ENCODE measurements around the gene RERE.
"Not testable (repeated sequence)": the region's sequence is repeated elsewhere in the genome, so short reads cannot be mapped to it uniquely, and the experiment has no call there.

Gene RERE

DNA sequence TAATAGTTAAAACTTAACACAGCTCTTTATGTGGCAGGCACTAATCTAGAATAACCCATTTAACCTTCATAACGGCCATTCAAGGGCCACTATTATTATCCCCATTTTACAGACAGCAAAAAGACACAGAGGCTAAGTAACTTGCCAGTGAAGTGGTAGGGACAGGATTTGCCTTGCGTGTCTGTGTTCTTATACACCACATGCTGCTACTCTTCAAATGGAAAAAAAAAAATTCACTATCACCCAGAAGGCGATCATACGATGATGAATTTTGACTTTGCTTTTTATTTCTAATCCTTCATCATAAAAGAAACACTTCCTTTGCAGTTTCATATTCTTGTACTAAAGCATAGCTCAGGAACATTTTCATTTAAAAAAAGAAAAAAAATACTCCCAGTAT, 65.5 kb downstream of the RERE start:
- DNase-seq (ENCODE audit: low read depth): no peak

- no peak for DNase-seq (ENCODE audit: low read depth)
Measured at GRCh38 chr1:8747879-8748825, 69.3 kb downstream of the RERE start.

- no peak for DNase-seq (ENCODE audit: low read depth)
Measured at GRCh38 chr1:8746554-8746953, 70.9 kb downstream of the RERE start.

GRCh38 chr1:8745749-8746390, 71.6 kb downstream of the RERE start:
- no peak for DNase-seq (ENCODE audit: low read depth)

DNA sequence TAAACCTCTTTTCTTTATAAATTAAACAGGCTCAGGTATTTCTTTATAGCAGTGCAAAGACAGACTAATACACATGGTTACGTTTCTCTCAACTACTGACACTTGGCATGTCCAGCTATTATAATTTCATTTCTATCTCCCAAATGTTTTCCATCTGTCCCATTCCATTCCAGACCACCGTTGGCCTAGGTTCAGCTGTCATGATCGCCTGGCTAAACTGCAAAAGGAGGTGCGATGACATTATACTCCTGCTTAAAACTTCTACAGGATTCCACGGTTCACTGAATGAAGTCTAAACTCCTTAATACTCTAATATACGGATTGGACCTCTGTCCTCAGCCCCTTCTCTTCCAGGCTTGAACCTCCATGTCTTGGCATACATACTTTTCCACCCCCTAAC, 72.1 kb downstream of the RERE start:
- no peak for DNase-seq (ENCODE audit: low read depth)

DNA sequence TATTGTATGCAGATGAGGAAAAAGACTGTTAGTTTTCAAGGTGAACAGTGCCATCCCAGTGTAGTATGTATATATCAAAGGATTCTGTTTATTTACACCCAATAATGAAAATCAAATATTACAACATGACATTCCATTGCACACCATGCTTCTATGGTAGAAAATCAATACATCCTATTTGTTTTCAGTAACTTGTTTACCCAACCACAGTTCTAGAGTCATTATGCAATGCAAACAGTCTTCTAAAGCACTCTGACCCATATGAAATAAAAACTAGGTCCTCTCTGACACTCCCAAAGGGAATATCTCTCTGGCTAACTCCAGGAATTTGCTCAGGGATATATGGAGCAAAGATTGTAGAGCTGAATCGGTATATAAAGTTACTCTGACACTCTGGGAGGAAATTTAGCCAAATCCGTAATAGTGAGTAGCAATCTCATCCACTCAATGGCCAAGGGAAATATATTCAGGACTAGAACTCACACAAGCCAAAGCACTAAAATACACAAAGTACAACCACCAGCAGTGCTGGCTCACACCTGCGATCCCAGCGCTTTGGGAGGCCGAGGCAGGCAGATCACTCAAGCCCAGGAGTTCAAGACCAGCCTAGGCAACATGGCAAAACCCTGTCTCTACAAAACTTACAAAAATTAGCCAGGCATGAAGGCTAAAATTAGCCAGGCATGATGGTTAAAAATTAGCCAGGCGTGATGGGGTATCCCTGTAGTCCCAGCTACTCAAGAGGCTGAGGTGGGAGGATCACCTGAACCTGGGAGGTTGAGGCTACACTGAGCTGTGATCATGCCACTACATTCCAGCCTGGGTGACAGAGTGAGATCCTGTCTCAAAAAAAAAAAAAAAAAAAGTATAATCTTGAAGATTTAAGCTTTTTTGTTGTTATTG, 75.2 kb downstream of the RERE start:
- no peak for DNase-seq (ENCODE audit: low read depth)

DNA sequence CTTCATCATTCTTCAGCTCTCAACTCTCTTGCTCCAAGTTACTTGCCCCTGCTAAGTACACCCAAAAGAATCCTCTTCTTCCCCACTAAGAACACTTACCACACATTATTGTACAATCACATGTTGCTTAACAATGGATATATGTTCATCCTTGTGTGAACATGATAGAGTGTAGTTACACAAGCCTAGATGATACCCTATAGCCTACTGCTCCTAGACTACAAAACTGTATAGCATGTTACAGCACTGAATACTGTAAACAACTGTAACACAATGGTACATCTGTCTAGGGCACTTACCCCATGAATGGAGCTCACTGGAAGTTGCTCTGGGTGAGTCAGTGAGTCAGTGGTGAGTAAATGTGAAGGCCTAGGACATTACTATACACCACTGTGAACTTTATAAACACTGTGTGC, 77.4 kb downstream of the RERE start:
- DNase-seq (ENCODE audit: low read depth): no peak

GRCh38 chr1:8739377-8739776, 78.1 kb downstream of the RERE start:
- DNase-seq (ENCODE audit: low read depth): no peak

GRCh38 chr1:8736927-8737326, 80.5 kb downstream of the RERE start:
- DNase-seq (ENCODE audit: low read depth): no peak

GRCh38 chr1:8733484-8733883, 84.0 kb downstream of the RERE start:
- no peak for DNase-seq (ENCODE audit: low read depth)

DNA sequence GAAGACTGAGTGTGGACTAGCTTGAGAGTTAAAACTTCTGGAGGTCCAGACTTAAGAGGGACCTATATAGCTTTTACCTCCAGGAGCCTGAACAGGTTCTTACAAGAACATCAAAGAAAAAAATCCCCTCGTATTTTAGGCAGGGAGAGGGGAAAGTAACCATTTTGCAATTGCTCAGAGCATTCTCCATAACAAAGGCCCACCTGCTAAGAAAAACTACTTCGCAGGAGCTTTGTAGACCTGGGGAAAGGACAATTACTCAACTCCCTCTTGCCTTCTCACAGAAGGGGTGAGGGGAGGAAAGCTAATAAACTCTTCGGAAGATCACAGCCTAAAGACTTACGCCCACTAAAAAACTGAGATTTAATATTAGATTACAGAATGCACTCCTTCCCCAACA, 86.3 kb downstream of the RERE start:
- DNase-seq (ENCODE audit: low read depth): no peak

DNA sequence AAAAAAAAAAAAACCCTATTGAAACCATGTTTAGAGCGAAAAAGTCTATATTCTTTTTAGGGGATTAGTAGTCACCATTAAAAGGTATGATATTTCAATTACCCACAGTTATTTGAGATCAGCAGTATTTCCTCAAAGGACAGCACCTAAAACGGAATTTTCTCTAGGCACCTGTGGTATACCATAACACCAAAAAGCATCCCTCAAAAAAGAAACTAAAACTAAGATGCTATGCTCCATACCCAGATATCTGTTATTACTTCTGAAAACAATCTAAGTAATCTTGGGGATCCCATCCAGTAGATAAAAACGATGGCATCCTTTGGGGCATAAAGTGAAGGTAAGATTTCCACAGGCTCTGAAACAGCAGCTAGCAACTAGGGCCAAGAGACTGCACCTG, 89.0 kb downstream of the RERE start:
- DNase-seq (ENCODE audit: low read depth): no peak

DNA sequence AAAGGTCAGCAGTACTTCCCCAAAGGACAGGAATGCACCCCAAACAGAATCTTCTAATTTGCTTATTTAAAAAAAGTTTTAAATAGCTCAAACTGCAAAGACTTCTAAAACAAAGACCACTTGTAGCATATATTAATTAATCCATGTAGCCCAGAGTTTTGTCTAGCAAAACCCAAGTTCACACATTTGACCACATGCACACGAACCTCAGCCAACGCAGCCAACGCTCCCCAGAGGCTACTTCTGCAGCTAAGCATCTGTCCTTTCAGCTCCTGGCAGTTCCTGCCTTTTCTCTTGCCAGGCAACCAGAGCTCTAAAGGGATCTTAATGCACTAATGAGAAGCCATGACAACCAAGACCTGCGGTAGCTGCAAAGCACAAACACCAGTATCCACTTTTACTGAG, 89.6 kb downstream of the RERE start:
- DNase-seq (ENCODE audit: low read depth): no peak

- DNase-seq (ENCODE audit: low read depth): not testable (repeated sequence)
Measured at GRCh38 chr1:8727316-8727715, 90.1 kb downstream of the RERE start.

DNA sequence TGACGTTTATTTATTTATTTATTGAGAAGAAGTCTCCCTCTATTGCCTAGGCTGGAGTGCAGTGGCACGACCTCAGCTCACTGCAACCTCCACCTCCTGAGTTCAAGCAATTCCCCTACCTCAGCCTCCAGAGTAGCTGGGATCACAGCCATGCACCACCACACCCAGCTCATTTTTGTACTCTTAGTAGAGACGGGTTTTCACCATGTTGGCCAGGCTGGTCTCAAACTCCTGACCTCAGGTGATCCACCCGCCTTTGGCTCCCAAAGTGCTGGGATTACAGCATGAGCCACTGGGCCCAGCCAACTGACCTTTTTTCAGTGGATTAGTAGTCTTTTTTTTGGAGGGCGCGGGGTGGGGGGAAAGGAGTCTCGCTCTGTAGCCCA, 90.6 kb downstream of the RERE start:
- DNase-seq (ENCODE audit: low read depth): not testable (repeated sequence)

GRCh38 chr1:8723010-8723409, 94.4 kb downstream of the RERE start:
- no peak for DNase-seq (ENCODE audit: low read depth)

DNA sequence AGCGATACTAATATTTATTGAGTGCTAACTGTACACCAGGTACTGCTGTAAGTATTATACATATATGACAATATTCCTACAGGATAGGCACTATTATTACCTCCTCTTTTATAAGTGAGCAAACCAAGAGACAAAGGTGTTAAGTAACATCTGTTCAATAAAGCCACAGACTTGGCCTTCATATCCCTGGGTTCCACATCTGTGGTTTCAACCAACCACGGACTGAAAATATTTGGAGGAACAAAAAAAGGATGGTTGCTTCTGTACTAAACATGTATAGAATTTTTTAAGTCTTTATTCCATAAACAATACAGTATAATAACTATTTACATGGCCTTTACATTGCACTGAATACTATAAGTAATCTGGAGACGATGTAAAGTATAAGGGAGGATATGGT, 95.1 kb downstream of the RERE start:
- no peak for DNase-seq (ENCODE audit: low read depth)

DNA sequence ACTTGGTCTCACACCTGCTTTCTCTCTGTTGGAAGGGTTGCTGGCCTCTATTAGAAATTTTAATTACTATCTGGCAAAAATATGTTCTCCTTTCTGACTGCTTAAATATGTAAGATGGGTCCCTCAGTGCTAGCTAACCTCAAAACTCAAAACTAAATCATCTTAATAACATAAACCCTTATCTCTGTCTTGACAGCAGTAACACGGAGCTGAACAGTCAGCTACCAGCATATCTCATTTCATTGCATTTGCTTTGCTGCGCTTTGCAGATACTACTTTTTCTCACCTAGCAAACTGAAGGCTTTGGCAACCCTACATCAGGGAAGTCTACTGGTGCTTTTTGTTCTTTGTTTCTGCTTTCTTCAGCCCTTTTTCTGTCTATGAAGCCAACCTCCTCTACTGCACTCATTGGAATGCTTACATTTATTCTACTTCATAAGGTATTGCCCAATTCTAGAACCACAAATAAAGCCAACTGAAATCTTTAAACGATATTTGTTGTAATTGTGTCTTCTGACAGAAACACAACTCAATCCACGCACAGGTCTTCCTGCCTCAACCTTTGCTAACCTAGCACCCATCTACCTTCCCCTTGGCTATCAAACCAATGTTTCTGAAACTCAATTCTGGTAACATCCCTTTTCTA, 95.6 kb downstream of the RERE start:
- no peak for DNase-seq (ENCODE audit: low read depth)

DNA sequence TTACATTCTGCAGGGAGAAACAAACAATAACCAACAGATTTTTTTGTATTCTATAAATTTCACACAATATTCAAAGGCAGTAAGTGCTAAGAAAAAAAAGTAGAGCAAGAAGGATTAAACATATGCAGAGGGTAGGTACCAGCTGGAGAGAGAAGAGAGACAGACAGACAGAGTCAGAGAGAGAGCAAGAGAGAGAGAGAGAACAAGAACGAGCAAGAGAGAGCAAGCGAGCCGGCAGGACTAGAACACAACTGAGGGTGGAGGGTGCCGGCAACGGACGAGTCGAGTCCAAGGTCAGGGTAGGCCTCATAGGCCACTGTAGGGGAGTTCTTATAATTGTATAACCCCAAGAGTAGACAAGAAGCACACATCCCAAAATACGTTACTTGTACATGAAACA, 97.1 kb downstream of the RERE start:
- DNase-seq (ENCODE audit: low read depth): no peak

DNA sequence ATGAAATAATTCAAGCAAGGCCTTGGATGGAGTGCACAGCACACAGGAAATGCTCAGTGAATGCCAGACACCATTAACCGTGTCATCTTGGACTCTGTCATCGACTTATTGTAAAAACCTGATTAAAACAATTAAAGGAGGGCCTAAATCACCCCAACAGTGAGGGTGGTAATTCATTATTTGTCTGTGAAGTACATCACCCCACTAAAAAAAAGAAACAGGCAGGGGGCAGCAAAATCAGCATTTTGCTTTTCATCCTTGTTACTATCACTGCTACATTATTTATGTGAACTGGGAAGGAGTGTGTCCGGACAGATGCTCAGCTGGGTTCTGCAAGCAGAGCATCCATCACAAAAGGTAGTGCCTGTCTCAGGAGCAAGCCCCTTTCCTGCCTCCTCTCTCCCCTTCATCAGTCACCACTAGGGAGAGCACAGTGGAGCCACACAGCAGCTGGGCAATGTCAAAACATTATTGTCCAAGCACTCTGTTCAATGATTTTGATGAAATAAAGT, 98.5 kb downstream of the RERE start:
- DNase-seq (ENCODE audit: low read depth): no peak

DNA sequence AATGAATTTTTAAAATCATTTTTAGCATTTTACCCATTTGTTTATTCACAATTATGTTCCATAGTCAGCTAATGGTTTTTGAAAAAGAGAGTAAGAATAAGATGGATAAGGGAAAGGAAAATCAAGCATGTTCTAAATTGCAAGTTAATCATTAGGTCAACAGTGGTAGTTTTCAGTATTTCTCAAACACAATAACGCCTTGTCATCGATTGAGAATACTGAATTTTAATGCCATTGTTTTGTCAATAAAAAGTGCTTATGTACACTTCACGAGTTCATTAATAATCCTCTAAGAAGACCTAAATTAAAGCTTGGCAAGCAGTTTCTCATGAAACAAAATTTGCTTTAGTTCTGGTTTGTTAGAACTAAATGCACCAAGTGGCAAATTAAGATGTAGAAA, 100.3 kb downstream of the RERE start:
- no peak for DNase-seq (ENCODE audit: low read depth)

DNA sequence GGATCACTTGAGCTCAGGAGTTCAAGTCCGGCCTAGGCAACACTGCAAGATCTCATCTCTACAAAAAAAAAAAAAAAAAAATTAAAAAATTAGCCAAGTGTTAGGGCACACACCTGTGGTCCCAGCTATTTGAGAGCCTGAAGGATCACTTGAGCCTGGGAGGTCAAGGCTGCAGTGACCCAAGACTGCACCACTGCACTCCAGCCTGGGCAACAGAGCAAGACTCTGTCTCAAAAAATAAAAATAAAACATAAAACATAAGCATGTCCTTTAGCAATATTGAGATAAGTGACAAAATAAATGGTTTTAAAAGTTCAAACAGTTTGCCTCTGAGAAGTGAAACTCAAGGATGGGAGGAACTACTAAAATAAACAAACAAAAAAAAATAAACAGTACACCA, 101.2 kb downstream of the RERE start:
- no peak for DNase-seq (ENCODE audit: low read depth)
